Lower leg skin (tissue), 3 donors: ENCODE results near the gene SPCS3.
"Not testable (repeated sequence)": the region's sequence is repeated elsewhere in the genome, so short reads cannot be mapped to it uniquely, and the experiment has no call there.

Source experiments
- CTCF ChIP-seq, 3 donors: fragments of 450-650 bp; IDR thresholded peaks; one replicate each; pipeline ENCODE4 v1.5.1; 2016; ENCODE audit warnings: antibody characterized with exemption in 3 of 3, mild to moderate bottlenecking in 3 of 3, moderate library complexity in 2 of 3
- POLR2A ChIP-seq, 2 donors: fragments of 450-650 bp; IDR thresholded peaks; one replicate each; pipeline ENCODE4 v1.6.1; 2016 to 2017; ENCODE audit warnings: antibody characterized with exemption in 2 of 2, mild to moderate bottlenecking in 1 of 2, moderate library complexity in 1 of 2

GRCh38 chr4:176279560-176279959 lies 40.2 kb upstream of the SPCS3 start:
- TF ChIP-seq CTCF, POLR2A (IDR thresholded peaks at IDR 0.05): not testable (repeated sequence)
